Type B pancreatic cell (in vitro differentiated cells): ENCODE results near the gene HEMGN. TPM values are rescaled to one million over a fixed set of nuclear protein-coding genes. Genes with fewer than 3 reads are reported as not detected.

Experiments
- DNase-seq: peaks from one replicate; pipeline ENCODE4 v3.0.0; 2021; ENCODE audit warnings: mixed read lengths; ENCODE audit not compliant: unreplicated experiment; ENCODE audit errors: extremely low spot score
- H3K27ac Mint-ChIP-seq: 2 replicates; pipeline ENCODE4 v1.8.0; 2021; ENCODE audit warnings: mild to moderate bottlenecking, mixed read lengths
- H3K27me3 Mint-ChIP-seq: 2 replicates; pipeline ENCODE4 v1.8.0; 2021; ENCODE audit warnings: mixed read lengths
- H3K36me3 Mint-ChIP-seq: 2 replicates; pipeline ENCODE4 v1.8.0; 2021; ENCODE audit warnings: mixed read lengths
- H3K4me1 Mint-ChIP-seq: one replicate; pipeline ENCODE4 v1.8.0; 2021; ENCODE audit warnings: mixed read lengths; ENCODE audit not compliant: unreplicated experiment
- H3K4me3 Mint-ChIP-seq: 2 replicates; pipeline ENCODE4 v1.8.0; 2021; ENCODE audit warnings: mild to moderate bottlenecking, mixed read lengths
- H3K9me3 Mint-ChIP-seq: 2 replicates; pipeline ENCODE4 v1.8.0; 2021; ENCODE audit warnings: mixed read lengths
- CTCF ChIP-seq: fragments of 200-600 bp; sonication (generic); conservative IDR thresholded peaks from 2 replicates; pipeline ENCODE4 v1.5.0; 2021; ENCODE audit warnings: antibody characterized with exemption, mild to moderate bottlenecking
- total RNA-seq: library from RNA; stranded (reverse); gene quantifications from 2 replicates; pipeline ENCODE4 v1.2.1, GENCODE V29; 2021; ENCODE audit warnings: low replicate concordance

Gene HEMGN
- total RNA-seq, 1 donor from 2014 or later, result not detected

DNA sequence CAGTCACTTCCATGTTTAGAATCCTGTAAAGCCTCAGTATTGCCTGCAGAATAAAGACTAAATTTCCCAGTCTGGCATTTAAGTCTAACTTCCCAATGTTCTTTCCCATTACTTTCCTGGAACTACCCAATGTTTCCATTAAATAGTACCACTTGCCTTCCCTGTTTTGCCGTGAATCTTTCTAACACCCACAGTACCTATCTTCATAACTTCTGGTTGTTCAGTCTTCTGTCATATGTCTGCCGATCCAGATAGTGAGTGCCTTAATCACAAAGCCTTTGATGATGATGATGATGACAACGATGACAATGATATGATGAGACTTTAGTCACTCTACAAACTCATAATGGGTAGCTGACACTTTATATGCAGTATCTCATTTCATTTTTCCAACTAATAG, 6.6 kb upstream of the HEMGN start:
- Mint-ChIP-seq H3K27me3 (peaks cover 63% of the 10 kb centered on the region), H3K4me3 (no peak overlapping the region), H3K27ac (no peak overlapping the region), H3K36me3 (no peaks in the 10 kb centered on the region), H3K9me3 (no peaks in the 10 kb centered on the region), H3K4me1 (no peaks in the 10 kb centered on the region)
- TF ChIP-seq CTCF, result no peak
- no peak for DNase-seq

- Mint-ChIP-seq H3K4me3 (no peak overlapping the region), H3K27me3 (peaks cover 63% of the 10 kb centered on the region)
Measured at GRCh38 chr9:97943308-97943855, 5.4 kb upstream of the HEMGN start.

DNA sequence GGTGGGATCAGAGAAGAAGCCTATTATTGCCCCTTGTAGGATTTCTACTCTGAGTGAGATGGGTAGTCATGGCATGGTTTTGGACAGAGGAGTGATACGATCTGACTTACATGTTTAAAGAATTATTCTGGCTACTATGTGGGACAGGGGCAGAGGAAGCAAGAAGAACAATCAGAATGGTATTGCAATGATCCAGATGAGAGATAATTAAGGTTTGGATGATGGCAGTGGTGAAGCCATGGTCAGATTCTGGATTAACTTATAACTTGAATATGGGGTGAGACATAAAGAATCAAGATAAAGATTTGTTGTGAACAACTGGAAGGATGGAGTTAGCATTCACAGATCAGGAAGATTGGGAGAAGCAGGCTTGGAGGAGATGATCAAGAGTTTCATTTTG, 3.4 kb upstream of the HEMGN start:
- no peaks in the 10 kb centered on the region for H3K36me3 Mint-ChIP-seq
- peaks cover 63% of the 10 kb centered on the region for H3K27me3 Mint-ChIP-seq
- H3K9me3 Mint-ChIP-seq, result no peaks in the 10 kb centered on the region
- no peaks in the 10 kb centered on the region for H3K4me1 Mint-ChIP-seq
- H3K4me3 Mint-ChIP-seq, result no peak overlapping the region
- no peak for DNase-seq
- H3K27ac Mint-ChIP-seq, result no peak overlapping the region
- no peak for TF ChIP-seq CTCF

More at GRCh38 chr9:97943308-97943855, 5.4 kb upstream of the HEMGN start:
- TF ChIP-seq CTCF, result no peak
- DNase-seq, result no peak
- Mint-ChIP-seq H3K27ac (no peak overlapping the region), H3K36me3 (no peaks in the 10 kb centered on the region), H3K4me1 (no peaks in the 10 kb centered on the region), H3K9me3 (no peaks in the 10 kb centered on the region)

- Mint-ChIP-seq H3K27me3 (peaks cover 63% of the 10 kb centered on the region), H3K4me1 (no peaks in the 10 kb centered on the region), H3K27ac (no peak overlapping the region), H3K36me3 (no peaks in the 10 kb centered on the region), H3K9me3 (no peaks in the 10 kb centered on the region), H3K4me3 (no peak overlapping the region)
- DNase-seq, result no peak
- TF ChIP-seq CTCF, result no peak
Measured at GRCh38 chr9:97940741-97941140, 2.8 kb upstream of the HEMGN start.

- H3K4me3 Mint-ChIP-seq, result no peak overlapping the region
- DNase-seq, result no peak
- TF ChIP-seq CTCF, result no peak
Measured at GRCh38 chr9:97940233-97940632, 2.3 kb upstream of the HEMGN start.

DNA sequence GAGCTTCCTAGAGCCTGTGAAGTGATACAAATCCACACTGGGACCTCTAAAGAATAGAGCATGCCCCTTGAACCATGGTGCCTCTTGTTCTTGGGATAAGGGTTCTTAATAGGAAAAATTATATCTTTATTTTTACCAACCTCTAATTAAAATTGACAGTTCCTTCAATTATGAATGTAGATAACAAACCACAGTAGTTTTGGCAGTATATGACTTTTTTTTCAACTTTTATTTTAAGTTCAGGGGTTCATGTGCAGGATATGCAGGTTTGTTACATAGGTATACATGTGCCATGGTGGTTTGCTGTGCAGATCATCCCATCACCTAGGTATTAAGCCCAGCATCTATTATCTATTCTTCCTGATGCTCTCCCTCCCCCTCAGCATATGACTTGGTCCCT, 974 bp downstream of the HEMGN start:
- TF ChIP-seq CTCF, result no peak
- no peak overlapping the region for H3K27ac Mint-ChIP-seq
- no peak for DNase-seq
- H3K9me3 Mint-ChIP-seq, result no peaks in the 10 kb centered on the region
- no peaks in the 10 kb centered on the region for H3K36me3 Mint-ChIP-seq
- H3K27me3 Mint-ChIP-seq, result peaks cover 89% of the 10 kb centered on the region
- no peak overlapping the region for H3K4me3 Mint-ChIP-seq
- H3K4me1 Mint-ChIP-seq, result no peaks in the 10 kb centered on the region

More at GRCh38 chr9:97940233-97940632, 2.3 kb upstream of the HEMGN start:
- Mint-ChIP-seq H3K27ac (no peak overlapping the region), H3K9me3 (no peaks in the 10 kb centered on the region), H3K27me3 (peaks cover 65% of the 10 kb centered on the region), H3K4me1 (no peaks in the 10 kb centered on the region), H3K36me3 (no peaks in the 10 kb centered on the region)
